HG02973 (cell line): ENCODE data around the gene YWHAQ.
"Not testable (repeated sequence)": the region's sequence is repeated elsewhere in the genome, so short reads cannot be mapped to it uniquely, and the experiment has no call there.

Source experiments
- ATAC-seq: cut with Tn5 transposase; IDR thresholded peaks from one replicate; pipeline ENCODE4 v1.9.1; 2021; ENCODE audit warnings: moderate library complexity; ENCODE audit not compliant: unreplicated experiment

YWHAQ gene

GRCh38 chr2:9595256-9595655 is 35.5 kb downstream of the YWHAQ start:
- ATAC-seq = not testable (repeated sequence)

DNA sequence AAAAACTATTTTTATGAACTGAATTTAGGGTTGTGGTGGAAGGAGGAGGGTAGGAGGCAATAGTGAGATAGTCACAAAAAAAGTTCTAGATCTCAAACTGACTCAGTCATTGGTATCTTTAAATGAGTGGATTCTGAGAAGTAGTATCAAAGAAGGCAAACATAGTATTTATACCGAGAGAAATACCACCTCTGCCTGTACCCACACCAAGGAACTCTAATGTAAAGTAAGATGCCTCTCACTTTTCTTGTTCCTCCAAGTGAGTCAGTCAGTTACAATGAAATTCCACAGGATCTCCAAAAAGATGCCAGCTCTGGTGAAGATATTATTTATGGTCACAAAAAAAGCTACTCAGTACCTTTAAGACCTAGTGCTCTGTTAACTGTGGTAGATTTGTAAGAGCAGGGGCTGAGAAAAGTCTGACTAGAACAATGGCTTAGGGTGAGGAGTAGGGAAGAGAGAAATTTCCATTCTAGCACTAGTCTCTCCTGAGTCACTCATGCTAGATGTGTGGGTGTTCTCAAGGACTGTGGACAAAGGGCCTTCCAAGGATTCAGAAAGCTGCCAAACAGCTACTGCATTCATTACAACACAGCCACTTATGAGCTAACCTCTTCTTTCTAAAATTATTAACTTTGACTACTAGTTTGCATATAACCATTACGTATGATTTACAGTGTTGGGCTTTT is 36.3 kb downstream of the YWHAQ start:
- no peak for ATAC-seq

DNA sequence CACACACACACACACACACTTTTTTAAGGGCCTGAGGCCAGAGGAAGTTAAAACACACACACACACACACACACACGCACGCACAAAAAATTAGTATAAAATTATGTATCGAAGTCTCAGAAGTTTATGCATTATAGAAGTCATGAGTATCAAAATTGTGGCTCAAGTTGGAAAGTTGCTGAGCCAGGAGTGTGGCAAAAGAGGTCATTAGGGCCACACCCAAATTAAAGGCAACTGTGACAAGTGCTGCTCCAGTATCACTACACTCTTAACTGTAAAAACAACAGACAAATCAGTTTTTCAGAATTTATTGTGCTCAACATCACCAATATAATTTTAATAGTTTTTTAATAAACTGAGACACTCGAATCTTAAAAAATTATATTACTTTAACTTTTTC is 36.9 kb downstream of the YWHAQ start:
- no peak for ATAC-seq

- no peak for ATAC-seq
Measured at GRCh38 chr2:9592699-9593098, 38.1 kb downstream of the YWHAQ start.

DNA sequence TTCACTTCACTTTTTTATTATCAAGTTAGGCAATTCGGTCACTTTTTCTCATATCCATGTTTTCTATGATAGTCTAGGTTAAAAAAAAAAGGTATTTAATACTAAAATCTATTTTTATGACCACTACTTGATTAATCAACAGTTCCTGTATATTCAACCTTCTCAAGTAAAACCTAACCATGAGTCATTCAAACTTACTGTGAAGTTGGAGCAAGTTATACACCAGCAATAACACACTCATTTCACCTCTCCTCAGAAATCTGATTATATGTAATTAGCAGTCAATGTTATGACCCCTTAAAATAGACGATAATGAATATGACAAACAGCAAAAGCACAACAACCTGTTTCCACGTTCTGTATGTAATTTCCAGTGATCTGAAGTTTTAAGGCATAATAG is 40.2 kb downstream of the YWHAQ start:
- ATAC-seq = no peak

DNA sequence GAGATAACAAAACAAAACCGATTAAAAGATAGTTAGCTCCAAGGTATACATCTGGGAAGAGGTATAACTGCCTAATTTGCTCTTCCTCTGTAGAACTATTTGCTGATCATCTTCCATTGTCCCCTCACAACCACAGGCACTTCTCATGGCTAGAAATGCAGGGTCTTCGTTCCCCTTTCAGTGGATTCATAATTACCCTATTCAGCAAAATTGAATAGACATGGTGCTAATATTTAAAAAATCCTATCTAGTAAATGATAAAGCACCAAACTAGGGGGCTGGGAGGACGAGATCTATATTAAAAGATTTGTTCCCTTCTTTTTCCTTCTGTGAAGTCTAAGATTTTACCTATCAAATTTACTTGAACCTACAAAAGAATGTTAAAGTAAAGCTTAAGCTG is 44.3 kb downstream of the YWHAQ start:
- ATAC-seq = no peak

- ATAC-seq = no peak
Measured at GRCh38 chr2:9585486-9585885, 45.3 kb downstream of the YWHAQ start.

GRCh38 chr2:9584902-9585301 is 45.9 kb downstream of the YWHAQ start:
- not testable (repeated sequence) for ATAC-seq

DNA sequence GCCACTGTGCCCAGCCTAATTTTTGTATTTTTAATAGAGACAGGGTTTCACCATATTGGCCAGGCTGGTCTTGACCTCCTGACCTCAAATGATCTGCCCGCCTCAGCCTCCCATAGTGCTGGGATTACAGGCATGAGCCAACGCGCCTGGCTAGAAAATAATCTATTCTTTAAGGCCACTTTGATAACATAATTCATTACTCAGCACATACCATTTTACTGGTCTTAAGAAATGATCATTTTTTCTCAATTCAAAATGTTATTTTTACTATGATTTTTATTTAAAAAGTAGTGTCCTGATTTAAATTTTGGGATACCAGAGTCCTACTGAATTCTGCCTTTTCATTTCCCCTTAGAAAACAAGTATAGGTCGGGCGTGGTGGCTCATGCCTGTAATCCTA is 48.2 kb downstream of the YWHAQ start:
- ATAC-seq = no peak

GRCh38 chr2:9578467-9579235 is 52.1 kb downstream of the YWHAQ start:
- ATAC-seq = no peak

DNA sequence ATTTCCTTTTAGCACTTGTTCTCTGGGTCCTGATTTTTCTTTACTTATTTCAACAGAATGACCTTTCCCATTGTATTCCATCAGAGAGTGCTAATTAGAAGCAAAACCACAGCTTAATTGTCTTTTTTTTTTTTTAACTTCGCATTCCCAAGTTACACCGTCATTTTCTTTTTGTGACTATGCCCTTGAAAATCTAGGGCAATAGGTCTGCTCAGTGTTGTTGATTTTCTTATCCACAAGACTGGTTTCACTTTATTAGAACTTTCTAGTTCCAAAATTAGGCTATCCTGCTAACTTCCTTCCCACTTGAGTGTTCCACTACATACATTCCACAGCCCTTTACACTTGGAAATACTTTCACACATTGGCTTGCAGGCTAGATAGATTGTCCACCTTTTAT is 56.5 kb downstream of the YWHAQ start:
- no peak for ATAC-seq

DNA sequence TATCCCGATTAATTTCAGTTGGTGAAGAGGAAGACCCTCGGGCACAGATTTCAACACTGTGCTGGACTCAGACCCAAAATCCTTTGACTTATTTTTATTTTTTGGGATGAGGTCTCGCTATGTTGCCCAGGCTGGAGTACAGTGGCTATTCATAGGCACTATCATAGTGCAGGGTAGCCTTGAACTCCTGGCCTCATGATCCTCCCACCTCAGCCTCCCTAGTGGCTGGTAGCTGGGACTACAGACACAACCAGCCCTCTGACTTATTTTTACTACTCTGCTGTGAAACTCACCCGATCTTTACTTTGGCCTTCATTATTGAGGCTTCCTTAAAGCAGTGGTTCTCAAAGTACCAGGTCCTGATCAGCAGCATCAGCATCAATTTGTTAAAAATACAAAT is 57.0 kb downstream of the YWHAQ start:
- ATAC-seq = no peak

- no peak for ATAC-seq
Measured at GRCh38 chr2:9573013-9573720, 57.6 kb downstream of the YWHAQ start.

- no peak for ATAC-seq
Measured at GRCh38 chr2:9570182-9571060, 60.4 kb downstream of the YWHAQ start.

DNA sequence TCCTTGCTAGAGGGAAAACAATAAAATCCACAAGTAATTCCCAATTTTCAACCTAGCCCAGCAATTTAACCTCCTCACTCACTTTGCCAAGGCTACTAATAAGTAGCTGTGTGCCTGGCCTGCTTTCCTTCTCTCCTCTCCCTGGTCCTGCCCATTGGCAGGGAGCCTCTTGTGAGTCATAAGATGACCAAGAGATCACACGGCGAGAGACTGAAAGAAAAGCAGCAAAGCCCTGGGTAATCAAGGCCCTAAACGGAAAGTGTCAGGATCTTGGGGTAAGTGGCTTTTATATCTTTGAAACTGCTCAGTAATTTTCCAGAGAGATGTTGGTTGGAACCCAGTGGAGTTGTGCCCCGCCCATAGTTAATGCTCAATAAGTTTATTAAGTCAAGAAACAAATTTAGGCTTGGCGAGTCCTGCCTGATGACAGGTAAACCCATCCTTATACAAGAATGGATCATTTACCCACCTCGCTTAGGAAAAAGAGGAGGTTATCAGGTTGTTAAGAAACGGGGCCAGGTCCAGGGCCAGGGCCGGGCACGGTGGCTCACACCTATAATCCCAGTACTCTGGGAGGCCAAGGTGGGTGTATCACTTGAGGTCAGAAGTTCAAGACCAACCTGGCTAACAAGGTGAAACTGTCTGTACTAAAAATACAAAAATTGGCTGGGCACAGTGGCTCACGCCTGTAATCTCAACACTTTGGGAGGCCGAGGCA is 65.2 kb downstream of the YWHAQ start:
- no peak for ATAC-seq

DNA sequence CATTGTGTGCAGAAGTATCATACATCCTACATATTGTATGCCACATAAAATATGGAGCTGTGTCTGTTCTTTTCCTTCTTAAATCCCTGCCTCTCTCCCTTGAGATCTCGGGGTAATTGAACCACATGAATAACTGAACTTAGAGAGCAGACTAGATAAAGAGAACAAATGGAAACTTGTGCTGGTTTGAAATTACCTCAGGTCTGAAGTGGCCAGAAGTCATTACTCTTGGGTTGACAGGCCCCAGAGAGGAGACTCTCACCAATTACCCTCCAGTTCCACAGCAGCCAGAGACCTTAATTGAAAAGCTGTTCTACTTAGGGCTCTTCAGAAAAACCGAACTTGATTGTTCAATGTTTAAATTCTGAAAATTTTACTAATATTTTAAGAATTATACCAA is 70.2 kb downstream of the YWHAQ start:
- no peak for ATAC-seq

GRCh38 chr2:9558948-9559381 is 71.8 kb downstream of the YWHAQ start:
- ATAC-seq = no peak

DNA sequence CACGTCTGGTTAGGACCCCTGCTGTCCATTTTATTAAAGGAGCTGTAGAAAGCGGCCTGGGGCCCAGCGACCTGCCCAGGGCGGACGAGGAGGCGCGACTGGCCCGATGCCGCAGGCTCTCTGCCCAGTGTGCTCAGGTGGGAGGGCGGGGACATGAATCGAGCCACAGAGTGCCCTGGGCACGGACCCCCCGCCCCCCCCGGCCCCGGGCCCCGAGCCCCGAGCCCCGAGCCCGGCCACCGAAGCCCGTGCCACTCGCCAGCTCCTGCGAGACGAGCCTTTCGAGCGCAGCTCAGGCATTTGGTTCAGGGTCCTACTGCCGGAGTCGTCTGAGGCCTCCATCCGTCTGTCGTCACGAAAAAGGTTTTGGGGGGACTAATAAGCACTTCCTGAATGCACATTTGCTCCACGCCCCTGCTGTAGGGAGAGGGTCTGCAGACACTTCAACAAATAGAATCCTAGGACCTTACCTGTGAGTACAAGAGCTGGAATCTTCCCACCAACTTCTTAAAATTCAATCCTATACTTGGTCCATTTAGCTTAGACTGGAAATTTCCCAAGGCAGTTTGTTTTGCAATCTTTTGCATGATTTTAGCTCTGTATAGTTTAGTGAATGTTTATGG is 74.6 kb downstream of the YWHAQ start:
- peak; percentile 14 for ATAC-seq

GRCh38 chr2:9555297-9556120 is 75.3 kb downstream of the YWHAQ start, which contains the start of gene ADAM17:
Gene ADAM17 (minus strand): TSS chr2:9555830. CDS start chr2:9555605, 225 bp downstream.
- ATAC-seq = peak; percentile 80
